Trophoblast cell (in vitro differentiated cells and primary cell): Measurements from ENCODE around the gene EARS2.

Experiments used
- DNase-seq, 2 donors: peaks; one replicate each; pipeline ENCODE4 v3.0.0-alpha.2; 2016
- H2AFZ ChIP-seq: 2 replicates; pipeline ENCODE4 v1.6.1; 2013; ENCODE audit warnings: low read length, moderate library complexity, mild to moderate bottlenecking; ENCODE audit not compliant: insufficient read depth, poor library complexity
- H2AK5ac ChIP-seq: 2 replicates; pipeline ENCODE4 v1.6.1; 2013; ENCODE audit warnings: mild to moderate bottlenecking, low read length
- H2BK120ac ChIP-seq: 2 replicates; pipeline ENCODE4 v1.6.1; 2013; ENCODE audit warnings: low read length, mild to moderate bottlenecking, moderate library complexity; ENCODE audit not compliant: insufficient read depth, poor library complexity
- H2BK12ac ChIP-seq: 2 replicates; pipeline ENCODE4 v1.6.1; 2013; ENCODE audit warnings: mild to moderate bottlenecking, low read length, moderate library complexity
- H2BK5ac ChIP-seq: 2 replicates; pipeline ENCODE4 v1.6.1; 2013; ENCODE audit warnings: low read length, low read depth, moderate library complexity, mild to moderate bottlenecking; ENCODE audit not compliant: poor library complexity
- H3K14ac ChIP-seq: 2 replicates; pipeline ENCODE4 v1.6.1; 2013; ENCODE audit warnings: mild to moderate bottlenecking, low read length
- H3K18ac ChIP-seq: 2 replicates; pipeline ENCODE4 v1.6.1; 2013; ENCODE audit warnings: mild to moderate bottlenecking, low read length
- H3K23ac ChIP-seq: 2 replicates; pipeline ENCODE4 v1.6.1; 2013; ENCODE audit warnings: low read length
- H3K27ac ChIP-seq: 2 replicates; pipeline ENCODE4 v1.5.1; 2013; ENCODE audit warnings: low read depth, mild to moderate bottlenecking, inconsistent platforms, low read length, moderate library complexity
- H3K27me3 ChIP-seq: 2 replicates; pipeline ENCODE4 v1.6.1; 2013; ENCODE audit warnings: inconsistent platforms, mild to moderate bottlenecking, low read length, moderate library complexity; ENCODE audit not compliant: insufficient read depth
- H3K36me3 ChIP-seq, 2 experiments: 1 replicate in 1 of 2; 2 replicates in 1 of 2; pipeline ENCODE4 v1.6.1; 2013; ENCODE audit warnings: low read length in 2 of 2, mild to moderate bottlenecking in 2 of 2, moderate library complexity in 1 of 2; ENCODE audit not compliant: insufficient read depth in 2 of 2, control insufficient read depth in 1 of 2
- H3K4ac ChIP-seq: 2 replicates; pipeline ENCODE4 v1.6.1; 2013; ENCODE audit warnings: low read depth, mild to moderate bottlenecking, low read length, moderate library complexity
- H3K4me1 ChIP-seq, 2 experiments: 1 replicate in 1 of 2; 2 replicates in 1 of 2; pipeline ENCODE4 v1.6.1; 2013; ENCODE audit warnings: low read length in 2 of 2, mild to moderate bottlenecking in 2 of 2, moderate library complexity in 1 of 2; ENCODE audit not compliant: insufficient read depth in 2 of 2, control insufficient read depth in 1 of 2
- H3K4me2 ChIP-seq: 2 replicates; pipeline ENCODE4 v1.6.1; 2013; ENCODE audit warnings: inconsistent platforms, mild to moderate bottlenecking, low read length, moderate library complexity
- H3K4me3 ChIP-seq: 2 replicates; pipeline ENCODE4 v1.5.1; 2013; ENCODE audit warnings: mild to moderate bottlenecking, low read depth, low read length, inconsistent platforms
- H3K79me1 ChIP-seq: one replicate; pipeline ENCODE4 v1.6.1; 2013; ENCODE audit warnings: low read length
- H3K79me2 ChIP-seq: 2 replicates; pipeline ENCODE4 v1.6.1; 2013; ENCODE audit warnings: low read length, mild to moderate bottlenecking; ENCODE audit not compliant: control insufficient read depth, insufficient read depth, poor library complexity
- H3K9ac ChIP-seq: 2 replicates; pipeline ENCODE4 v1.6.1; 2013; ENCODE audit warnings: mild to moderate bottlenecking, low read length
- H3K9me3 ChIP-seq: 2 replicates; pipeline ENCODE4 v1.6.1; 2013; ENCODE audit warnings: low read depth, mild to moderate bottlenecking, control low read depth, inconsistent platforms, low read length; ENCODE audit not compliant: insufficient read depth
- H4K12ac ChIP-seq: 2 replicates; pipeline ENCODE4 v1.6.1; 2013; ENCODE audit warnings: low read depth, mild to moderate bottlenecking, low read length, moderate library complexity
- H4K8ac ChIP-seq: 2 replicates; pipeline ENCODE4 v1.6.1; 2013; ENCODE audit warnings: low read depth, mild to moderate bottlenecking, low read length, moderate library complexity
- H4K91ac ChIP-seq: one replicate; pipeline ENCODE4 v1.6.1; 2013; ENCODE audit warnings: low read depth, mild to moderate bottlenecking, low read length, moderate library complexity
- WGBS: extraction: QIAGEN DNeasy Blood & Tissue Kit; methylation state at CpG from one replicate; pipeline ENCODE4 v1.1.7; 2013; ENCODE audit warnings: missing lambda C conversion rate; ENCODE audit not compliant: insufficient read length, insufficient coverage; ENCODE audit errors: extremely low coverage; 5-methylcytosine and 5-hydroxymethylcytosine counted together

EARS2 gene

DNA sequence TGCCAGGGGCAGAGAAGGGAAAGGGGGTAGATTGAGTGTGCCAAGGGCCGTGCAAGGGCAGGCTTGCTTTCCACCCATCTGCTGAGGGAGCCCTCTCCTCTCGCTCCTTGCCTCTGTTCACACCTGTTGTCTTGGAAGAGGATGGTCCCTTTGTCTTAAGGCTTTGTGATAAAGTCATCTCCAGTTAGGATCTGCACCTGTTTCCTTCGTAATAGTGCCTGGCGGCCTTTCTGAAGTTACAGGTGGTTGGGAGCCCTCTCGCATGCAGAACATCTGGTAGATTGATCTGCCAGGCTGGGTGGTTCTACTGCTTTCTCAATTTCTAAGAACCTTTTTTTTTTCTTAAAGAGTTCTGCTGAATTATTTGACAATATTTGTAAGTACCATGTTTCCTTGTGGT, 16.7 kb upstream of the EARS2 start:
- Histone ChIP-seq H2BK120ac (no peak overlapping the region), H3K23ac (no peak overlapping the region), H2AFZ (no peak overlapping the region), H4K8ac (no peak overlapping the region), H4K12ac (peak overlapping the region; percentile 37), H3K18ac (no peak overlapping the region), H3K79me2 (no peaks in the 10 kb centered on the region), H3K79me1 (no peaks in the 10 kb centered on the region), H3K4me3 (no peak overlapping the region), H3K4me2 (no peak overlapping the region), H3K4me1 (no peaks in the 10 kb centered on the region), H4K91ac (no peak overlapping the region), H3K36me3 (peaks cover 36 to 62% of the 10 kb centered on the region in 2 experiments), H3K9me3 (no peaks in the 10 kb centered on the region), H2BK12ac (no peak overlapping the region), H2BK5ac (no peak overlapping the region), H3K27me3 (no peaks in the 10 kb centered on the region), H3K14ac (no peak overlapping the region), H3K27ac (no peak overlapping the region), H2AK5ac (no peak overlapping the region), H3K4ac (no peak overlapping the region), H3K9ac (no peak overlapping the region)
- WGBS, result no CpG with 5 or more reads among the region's 5 CpGs
- DNase-seq, result no peak

DNA sequence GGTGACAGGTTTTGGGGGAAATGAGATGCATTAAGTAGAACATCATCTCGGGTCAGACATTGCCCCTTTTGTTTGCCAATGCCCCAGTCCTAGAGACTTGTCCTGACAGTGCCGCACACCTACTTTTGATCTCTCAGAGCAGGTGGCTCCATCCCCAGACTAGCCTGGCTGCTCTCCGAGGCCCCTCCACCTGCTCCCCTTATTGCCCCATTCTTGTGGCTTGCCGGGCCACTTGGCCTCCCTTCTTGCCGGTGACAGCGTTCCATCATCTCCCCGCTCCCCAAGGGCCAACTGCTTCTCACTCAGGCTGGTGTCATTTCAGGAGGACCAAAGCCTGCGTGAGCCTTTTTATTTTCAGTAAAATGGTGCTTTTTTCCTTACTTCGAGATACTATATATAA, 15.2 kb upstream of the EARS2 start:
- Histone ChIP-seq H3K27me3 (no peaks in the 10 kb centered on the region), H3K36me3 (peaks cover 45 to 68% of the 10 kb centered on the region in 2 experiments), H3K14ac (no peak overlapping the region), H3K4me2 (no peak overlapping the region), H3K9me3 (no peaks in the 10 kb centered on the region), H3K4me1 (no peaks in the 10 kb centered on the region), H3K79me1 (no peaks in the 10 kb centered on the region), H3K9ac (no peak overlapping the region), H2AFZ (no peak overlapping the region), H4K91ac (no peak overlapping the region), H3K79me2 (no peaks in the 10 kb centered on the region), H3K4me3 (no peak overlapping the region), H2BK5ac (no peak overlapping the region), H4K8ac (no peak overlapping the region), H2AK5ac (no peak overlapping the region), H3K4ac (no peak overlapping the region), H4K12ac (no peak overlapping the region), H3K23ac (no peak overlapping the region), H3K27ac (no peak overlapping the region), H2BK120ac (no peak overlapping the region), H2BK12ac (no peak overlapping the region), H3K18ac (no peak overlapping the region)
- WGBS, result no CpG with 5 or more reads among the region's 9 CpGs
- no peak for DNase-seq

DNA sequence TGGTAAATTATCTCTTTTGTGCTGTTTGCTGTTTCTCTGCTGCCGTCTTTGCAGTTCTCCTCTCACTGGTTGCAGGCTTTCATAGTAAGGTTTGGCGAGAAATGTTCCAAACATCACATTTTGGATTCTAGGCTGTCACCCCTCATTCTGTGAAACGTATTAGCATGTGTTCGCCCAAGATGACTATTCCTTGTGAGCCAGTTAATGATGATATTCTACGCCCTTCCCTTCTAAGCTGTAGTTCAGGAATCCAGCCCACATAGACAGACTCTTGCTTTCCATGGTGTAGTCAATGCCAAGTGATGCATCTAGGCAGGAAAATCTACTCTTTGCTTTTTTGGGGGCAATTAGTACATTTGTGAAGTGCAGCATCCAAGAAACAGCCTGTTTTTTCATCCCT, 14.7 kb upstream of the EARS2 start:
- Histone ChIP-seq H3K4me2 (no peak overlapping the region), H2AFZ (no peak overlapping the region), H4K91ac (no peak overlapping the region), H3K27ac (no peak overlapping the region), H2BK120ac (no peak overlapping the region), H3K9me3 (no peaks in the 10 kb centered on the region), H3K23ac (no peak overlapping the region), H3K4me3 (no peak overlapping the region), H3K36me3 (peaks cover 48 to 71% of the 10 kb centered on the region in 2 experiments), H4K8ac (no peak overlapping the region), H2AK5ac (no peak overlapping the region), H4K12ac (no peak overlapping the region), H3K4ac (no peak overlapping the region), H3K79me2 (no peaks in the 10 kb centered on the region), H3K9ac (no peak overlapping the region), H3K4me1 (no peaks in the 10 kb centered on the region), H3K14ac (no peak overlapping the region), H2BK12ac (no peak overlapping the region), H3K27me3 (no peaks in the 10 kb centered on the region), H3K79me1 (no peaks in the 10 kb centered on the region), H3K18ac (no peak overlapping the region), H2BK5ac (no peak overlapping the region)
- WGBS, result no CpG with 5 or more reads among the region's 5 CpGs
- no peak for DNase-seq

DNA sequence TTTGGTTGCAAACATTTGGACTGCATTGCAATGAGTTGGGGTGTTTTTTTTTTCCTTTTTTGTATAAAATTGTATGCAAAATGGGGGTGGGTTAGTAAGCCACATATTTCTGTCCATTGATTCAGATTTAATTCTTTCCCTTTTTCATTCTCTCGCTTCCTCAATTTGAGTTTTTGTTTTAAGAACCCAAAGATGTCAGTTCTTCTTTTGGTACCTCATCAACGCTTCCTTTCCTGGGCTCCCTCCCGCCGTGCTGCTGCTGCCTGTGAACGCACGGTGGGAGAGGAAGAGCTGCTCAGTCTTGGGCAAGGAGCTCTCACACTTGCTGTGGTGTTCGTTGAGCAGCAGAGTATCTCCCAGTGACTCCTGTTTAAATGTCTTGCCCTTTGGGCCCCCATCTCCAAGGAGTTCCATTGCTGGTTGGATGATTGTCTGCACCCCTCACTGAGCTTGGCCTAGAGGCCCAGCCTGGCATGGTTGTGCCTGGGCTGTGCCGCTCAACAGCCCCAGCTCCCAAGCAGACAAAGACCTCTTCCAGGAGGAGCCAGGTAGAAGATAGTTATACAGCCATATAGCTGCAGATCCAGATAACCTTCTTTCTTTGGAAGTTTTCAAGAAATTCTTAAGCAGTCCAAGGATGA, 14.0 kb upstream of the EARS2 start:
- Histone ChIP-seq H3K4ac (no peak overlapping the region), H4K12ac (no peak overlapping the region), H2AK5ac (no peak overlapping the region), H3K9me3 (no peaks in the 10 kb centered on the region), H3K4me1 (no peaks in the 10 kb centered on the region), H3K4me3 (no peak overlapping the region), H3K27ac (no peak overlapping the region), H3K9ac (no peak overlapping the region), H3K14ac (no peak overlapping the region), H3K27me3 (no peaks in the 10 kb centered on the region), H3K18ac (no peak overlapping the region), H2BK5ac (no peak overlapping the region), H3K23ac (no peak overlapping the region), H3K79me2 (no peaks in the 10 kb centered on the region), H3K36me3 (peaks cover 52 to 73% of the 10 kb centered on the region in 2 experiments), H3K79me1 (no peaks in the 10 kb centered on the region), H4K91ac (no peak overlapping the region), H2BK120ac (no peak overlapping the region), H4K8ac (no peak overlapping the region), H2AFZ (no peak overlapping the region), H3K4me2 (no peak overlapping the region), H2BK12ac (no peak overlapping the region)
- no peak for DNase-seq
- no CpG with 5 or more reads among the region's 8 CpGs for WGBS
